NCI-H748 treated with DMSO at 0.1 percent for 48 hours (cell line): Measurements from ENCODE around the gene POLR3GL.
"Not testable (repeated sequence)": the region's sequence is repeated elsewhere in the genome, so short reads cannot be mapped to it uniquely, and the experiment has no call there.

Source experiments
- DNase-seq: peaks from one replicate; lab custom pipeline; 2025; lab: John Stamatoyannopoulos, UW

POLR3GL gene

DNA sequence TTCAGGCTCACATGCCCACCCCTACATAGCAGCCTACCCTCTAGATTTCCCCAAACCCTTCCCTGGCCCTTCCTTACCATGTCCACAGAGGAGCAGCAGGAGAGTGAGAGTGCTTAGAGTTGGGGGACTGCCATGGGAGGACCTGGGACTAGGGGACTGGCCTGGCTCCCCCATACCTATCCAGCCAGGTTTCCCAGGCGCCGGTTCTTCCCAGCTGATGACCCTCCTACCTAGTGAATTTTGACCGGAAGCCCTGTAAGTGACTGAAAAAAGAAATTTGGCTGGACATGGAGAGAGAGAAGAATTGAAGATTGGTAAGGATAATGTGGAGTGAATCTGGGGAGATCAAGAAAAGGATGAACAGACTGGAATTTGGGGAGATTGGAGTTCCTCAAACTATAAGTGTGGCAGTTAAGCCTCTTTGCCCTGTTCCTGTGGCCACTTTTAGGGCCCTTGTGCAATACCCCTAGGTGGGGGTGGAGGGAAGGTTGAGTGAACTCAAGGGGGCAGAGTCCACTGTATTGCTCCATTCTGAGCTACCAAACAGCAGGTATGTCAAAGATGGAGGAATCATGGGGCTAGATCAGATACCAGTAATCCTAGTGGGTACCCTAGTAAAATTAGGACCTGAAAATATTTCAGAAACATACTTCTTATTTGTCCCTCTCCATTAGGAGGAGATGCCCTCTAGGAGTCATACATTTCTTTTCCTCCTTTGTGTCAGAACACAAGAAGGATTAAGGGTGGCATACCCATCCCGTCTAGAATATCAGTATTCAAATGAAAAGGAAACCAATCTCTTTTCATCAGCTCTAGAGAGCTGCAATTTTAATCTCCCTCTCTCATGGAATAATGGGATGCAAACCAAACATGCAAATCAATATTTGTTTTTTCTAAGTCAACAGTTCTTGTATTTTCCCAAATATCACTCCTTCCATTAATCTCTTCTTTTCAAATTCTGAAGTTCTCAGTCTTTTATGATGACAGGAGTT lies 55.9 kb downstream of the POLR3GL start:
- no peak for DNase-seq

DNA sequence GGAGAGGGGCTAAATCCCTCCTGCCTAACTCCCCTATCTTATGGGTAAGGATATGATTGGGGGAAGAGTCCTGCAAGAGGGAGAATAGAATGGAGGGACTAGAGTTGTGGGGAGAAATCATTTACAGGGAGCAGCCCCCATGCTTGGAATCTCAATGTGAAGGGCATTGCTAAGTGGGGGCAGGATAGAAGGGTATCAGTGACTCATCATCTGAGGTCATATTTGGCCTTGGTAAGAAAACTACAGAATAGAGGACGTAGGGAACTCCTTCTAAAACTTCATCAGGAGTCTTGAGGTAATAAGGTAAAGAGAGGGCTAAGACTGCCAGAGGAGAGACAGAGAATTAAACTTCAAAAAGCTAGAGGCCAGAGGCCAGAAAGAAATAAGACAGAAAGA lies 56.6 kb downstream of the POLR3GL start:
- no peak for DNase-seq

DNA sequence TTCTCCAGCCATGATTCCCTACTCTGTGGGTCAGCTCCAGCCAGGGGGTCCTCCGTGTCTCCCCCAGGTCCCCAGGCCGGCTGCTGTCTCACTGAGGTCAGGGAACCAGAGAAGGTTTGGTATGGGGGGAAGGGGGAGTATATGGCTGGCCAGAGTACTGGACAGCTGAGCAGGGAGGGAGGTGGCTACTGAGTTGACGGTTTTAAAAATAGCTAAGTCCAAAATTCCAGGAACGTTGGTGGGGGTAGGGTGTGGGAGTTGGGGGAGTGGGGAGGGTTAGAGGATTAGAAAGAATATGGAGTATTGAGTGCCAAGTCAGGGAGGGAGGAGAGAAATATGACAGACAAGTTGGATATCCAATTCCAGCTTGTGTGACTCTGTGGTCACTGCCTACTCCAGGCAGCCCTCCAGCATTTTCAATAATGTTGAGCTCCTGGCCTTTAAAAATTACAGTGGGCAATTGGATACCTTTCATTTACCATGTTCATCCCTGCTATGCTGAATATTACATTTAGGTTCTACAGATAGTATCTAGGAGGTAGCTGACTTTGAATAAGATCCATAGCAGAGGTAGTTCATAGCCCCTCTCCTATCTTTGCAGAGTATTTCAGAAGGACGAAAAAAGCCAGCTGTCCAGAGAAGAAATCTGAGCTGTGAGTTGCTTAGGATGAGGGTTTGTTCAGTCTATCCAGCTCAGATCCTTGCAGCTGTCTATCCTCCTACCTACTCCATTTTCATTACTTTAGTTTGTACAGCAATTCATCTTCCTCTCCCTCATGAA lies 57.3 kb downstream of the POLR3GL start, which contains the start of gene HJV:
TSS of gene HJV (minus strand) at position 114 of the 781 bp plus-strand sequence. CDS start 1,504 bp downstream, outside the sequence.
- DNase-seq = no peak

- DNase-seq = no peak
Observed at GRCh38 chr1:146022403-146023127, 58.1 kb downstream of the POLR3GL start.

GRCh38 chr1:146025787-146026495 lies 61.5 kb downstream of the POLR3GL start:
- not testable (repeated sequence) for DNase-seq

DNA sequence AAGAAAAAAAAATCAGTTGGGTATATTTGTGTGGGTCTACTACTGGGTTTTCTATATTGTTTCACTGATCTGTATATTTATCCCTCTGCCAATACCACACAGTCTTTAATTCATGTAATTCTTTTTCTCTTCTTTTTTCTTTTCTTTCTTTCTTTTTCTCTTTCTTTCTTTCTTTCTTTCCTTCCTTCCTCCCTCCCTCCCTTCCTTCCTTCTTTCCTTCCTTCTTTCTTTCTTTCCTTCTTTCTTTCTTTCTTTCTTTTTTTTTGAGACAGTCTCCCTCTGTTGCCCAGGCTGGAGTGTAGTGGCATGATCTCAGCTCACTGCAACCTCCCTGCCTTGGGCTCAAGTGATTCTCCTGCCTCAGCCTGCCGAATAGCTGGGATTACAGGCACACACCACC lies 62.2 kb downstream of the POLR3GL start:
- not testable (repeated sequence) for DNase-seq
